Right lobe of liver (tissue), 4 donors: ENCODE data around the gene GABARAPL2.

Experiments used
- POLR2A ChIP-seq: fragments of 450-650 bp; IDR thresholded peaks from one replicate; pipeline ENCODE4 v1.6.1; 2017; ENCODE audit warnings: antibody characterized with exemption, mild to moderate bottlenecking
- TF ChIP-seq, protein P1 (sequence below), 4 donors: fragments of 200-600 bp in 3 of 4; fragments of 450-650 bp in 1 of 4; IDR thresholded peaks; one replicate each; pipeline versions ENCODE4 v1.5.1 to v1.8.0; 2016 to 2022; ENCODE audit warnings: antibody characterized with exemption in 4 of 4, mild to moderate bottlenecking in 2 of 4
- donor health status: DM: no; HTN: no; CAD: no.
- donor health status: DM: no; HTN: no; CAD: no.
- donor health status: DM: no; HTN: yes; CAD: no.

DNA sequence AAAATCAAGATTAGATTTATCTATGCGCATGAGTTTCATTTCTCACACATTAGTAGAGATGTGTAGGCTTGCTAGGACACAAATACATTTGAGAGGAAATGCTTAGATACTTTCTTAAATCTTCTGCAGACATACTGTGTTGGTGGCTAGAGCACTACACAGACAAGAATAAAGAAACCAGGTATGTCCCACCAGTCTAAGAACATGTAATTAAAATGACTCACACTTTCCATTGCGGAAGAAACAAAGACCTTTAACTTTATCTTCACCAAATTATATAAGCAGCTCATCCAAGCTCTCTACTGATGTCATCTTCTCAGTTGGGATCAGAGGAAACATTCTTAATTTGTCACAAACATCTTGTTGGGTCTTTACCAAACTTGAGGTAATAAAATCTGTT lies 12.5 kb downstream of the GABARAPL2 start:
- TF ChIP-seq, protein P1, sequence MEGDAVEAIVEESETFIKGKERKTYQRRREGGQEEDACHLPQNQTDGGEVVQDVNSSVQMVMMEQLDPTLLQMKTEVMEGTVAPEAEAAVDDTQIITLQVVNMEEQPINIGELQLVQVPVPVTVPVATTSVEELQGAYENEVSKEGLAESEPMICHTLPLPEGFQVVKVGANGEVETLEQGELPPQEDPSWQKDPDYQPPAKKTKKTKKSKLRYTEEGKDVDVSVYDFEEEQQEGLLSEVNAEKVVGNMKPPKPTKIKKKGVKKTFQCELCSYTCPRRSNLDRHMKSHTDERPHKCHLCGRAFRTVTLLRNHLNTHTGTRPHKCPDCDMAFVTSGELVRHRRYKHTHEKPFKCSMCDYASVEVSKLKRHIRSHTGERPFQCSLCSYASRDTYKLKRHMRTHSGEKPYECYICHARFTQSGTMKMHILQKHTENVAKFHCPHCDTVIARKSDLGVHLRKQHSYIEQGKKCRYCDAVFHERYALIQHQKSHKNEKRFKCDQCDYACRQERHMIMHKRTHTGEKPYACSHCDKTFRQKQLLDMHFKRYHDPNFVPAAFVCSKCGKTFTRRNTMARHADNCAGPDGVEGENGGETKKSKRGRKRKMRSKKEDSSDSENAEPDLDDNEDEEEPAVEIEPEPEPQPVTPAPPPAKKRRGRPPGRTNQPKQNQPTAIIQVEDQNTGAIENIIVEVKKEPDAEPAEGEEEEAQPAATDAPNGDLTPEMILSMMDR (IDR thresholded peaks at IDR 0.05), result no peak
- no peak for TF ChIP-seq POLR2A
